Measurements from ENCODE around the gene CYLC2. TPM values are rescaled to one million over a fixed set of nuclear protein-coding genes. Genes with fewer than 3 reads are reported as not detected.

CYLC2 gene
- total RNA-seq, 1 experiment from 2014 or later = not detected

GRCh38 chr9:102967979-102968378 lies 27.2 kb upstream of the CYLC2 start:
- intact Hi-C loops (cut with micrococcal nuclease) = no loop called here
- H3K4me3 ChIP-seq (ENCODE audit: low read length) = no peak overlapping the region
- ATAC-seq (no peak), DNase-seq (no peak)
- ChIA-PET CTCF (no interaction called here), POLR2A (ENCODE audit: unreplicated experiment) (no interaction called here)
- no peaks in the 10 kb centered on the region for H3K4me1 ChIP-seq (ENCODE audit: insufficient read depth, low read length)
- H4K20me1 ChIP-seq (ENCODE audit: low read length) = no peaks in the 10 kb centered on the region
- BruUV-seq (replicated peaks) = no TSS peak
- H3K27ac ChIP-seq (ENCODE audit: low read length) = no peak overlapping the region
- no peak overlapping the region for H2AFZ ChIP-seq (ENCODE audit: low read length)
- no peaks in the 10 kb centered on the region for H3K79me2 ChIP-seq (ENCODE audit: low read length)
- no peaks in the 10 kb centered on the region for H3K9me2 ChIP-seq (replicated peaks; ENCODE audit: low read length)
- H3K27me3 ChIP-seq (ENCODE audit: low read length) = no peaks in the 10 kb centered on the region
- no peak overlapping the region for H3K4me2 ChIP-seq (ENCODE audit: low read length)
- no peaks in the 10 kb centered on the region for H3K36me3 ChIP-seq (ENCODE audit: low read depth, low read length)
- H3K9me3 ChIP-seq (ENCODE audit: low read length) = 0 out of 2 replicates have a peak, but pooled peaks cover 6% of the 10 kb centered on the region
- TF ChIP-seq EZH2phosphoT487 (IDR thresholded peaks at IDR 0.05; ENCODE audit: borderline replicate concordance, low read length) (no peak), EZH2 (IDR thresholded peaks at IDR 0.05; ENCODE audit: low read length, unreplicated experiment) (no peak), CTCF (conservative IDR thresholded peaks at IDR 0.05; ENCODE audit: low read depth, low read length) (no peak)
- no peaks in the 10 kb centered on the region for H3F3A ChIP-seq (ENCODE audit: low read length, unreplicated experiment)
- H3K9ac ChIP-seq (ENCODE audit: low read length) = no peak overlapping the region

- Histone ChIP-seq H3F3A (ENCODE audit: low read length, unreplicated experiment) (no peaks in the 10 kb centered on the region), H3K4me3 (ENCODE audit: low read length) (no peak overlapping the region), H2AFZ (ENCODE audit: low read length) (no peak overlapping the region), H3K79me2 (ENCODE audit: low read length) (no peaks in the 10 kb centered on the region), H4K20me1 (ENCODE audit: low read length) (no peaks in the 10 kb centered on the region), H3K4me1 (ENCODE audit: insufficient read depth, low read length) (peaks cover 4% of the 10 kb centered on the region; the same call in 1 of the 2 replicates), H3K36me3 (ENCODE audit: low read depth, low read length) (no peaks in the 10 kb centered on the region), H3K27me3 (ENCODE audit: low read length) (no peaks in the 10 kb centered on the region), H3K4me2 (ENCODE audit: low read length) (no peak overlapping the region), H3K9ac (ENCODE audit: low read length) (no peak overlapping the region), H3K27ac (ENCODE audit: low read length) (no peak overlapping the region), H3K9me2 (replicated peaks; ENCODE audit: low read length) (no peaks in the 10 kb centered on the region), H3K9me3 (ENCODE audit: low read length) (0 out of 2 replicates have a peak, but pooled peaks cover 6% of the 10 kb centered on the region)
- no TSS peak for BruUV-seq (replicated peaks)
- no peak for DNase-seq
- intact Hi-C loops (cut with micrococcal nuclease) = no loop called here
- TF ChIP-seq EZH2phosphoT487 (IDR thresholded peaks at IDR 0.05; ENCODE audit: borderline replicate concordance, low read length) (no peak), CTCF (conservative IDR thresholded peaks at IDR 0.05; ENCODE audit: low read depth, low read length) (no peak), EZH2 (IDR thresholded peaks at IDR 0.05; ENCODE audit: low read length, unreplicated experiment) (no peak)
- POLR2A ChIA-PET (ENCODE audit: unreplicated experiment) = no interaction called here
- ATAC-seq = no peak
- CTCF ChIA-PET = no interaction called here
Observed at GRCh38 chr9:102972780-102973179, 22.4 kb upstream of the CYLC2 start.

GRCh38 chr9:102974530-102974929 lies 20.6 kb upstream of the CYLC2 start:
- intact Hi-C loops (cut with micrococcal nuclease) = no loop called here
- no peak overlapping the region for H3K9ac ChIP-seq (ENCODE audit: low read length)
- BruUV-seq (replicated peaks) = no TSS peak
- H4K20me1 ChIP-seq (ENCODE audit: low read length) = no peaks in the 10 kb centered on the region
- H3K36me3 ChIP-seq (ENCODE audit: low read depth, low read length) = no peaks in the 10 kb centered on the region
- CTCF ChIA-PET = no interaction called here
- H2AFZ ChIP-seq (ENCODE audit: low read length) = no peak overlapping the region
- H3K4me2 ChIP-seq (ENCODE audit: low read length) = no peak overlapping the region
- no peaks in the 10 kb centered on the region for H3K9me2 ChIP-seq (replicated peaks; ENCODE audit: low read length)
- ATAC-seq = peak; percentile 71
- H3K4me3 ChIP-seq (ENCODE audit: low read length) = no peak overlapping the region
- H3K79me2 ChIP-seq (ENCODE audit: low read length) = no peaks in the 10 kb centered on the region
- H3F3A ChIP-seq (ENCODE audit: low read length, unreplicated experiment) = no peaks in the 10 kb centered on the region
- DNase-seq = peak; percentile 64
- TF ChIP-seq EZH2phosphoT487 (IDR thresholded peaks at IDR 0.05; ENCODE audit: borderline replicate concordance, low read length) = no peak
- TF ChIP-seq CTCF (conservative IDR thresholded peaks at IDR 0.05; ENCODE audit: low read depth, low read length) = no peak
- TF ChIP-seq EZH2 (IDR thresholded peaks at IDR 0.05; ENCODE audit: low read length, unreplicated experiment) = no peak
- POLR2A ChIA-PET (ENCODE audit: unreplicated experiment) = no interaction called here
- H3K9me3 ChIP-seq (ENCODE audit: low read length) = 0 out of 2 replicates have a peak, but pooled peaks cover 6% of the 10 kb centered on the region
- no peaks in the 10 kb centered on the region for H3K27me3 ChIP-seq (ENCODE audit: low read length)
- H3K27ac ChIP-seq (ENCODE audit: low read length) = no peak overlapping the region
- H3K4me1 ChIP-seq (ENCODE audit: insufficient read depth, low read length) = peaks cover 4% of the 10 kb centered on the region; the same call in 1 of the 2 replicates
